Dermis blood vessel endothelial cell (primary cell): ENCODE results near the gene SPSB1. TPM values are rescaled to one million over a fixed set of nuclear protein-coding genes. Genes with fewer than 3 reads are reported as not detected.

Experiments
- DNase-seq: peaks from one replicate; pipeline ENCODE4 v3.0.0; 2010
- total RNA-seq: library from RNA; depleted of rRNA; stranded (reverse); fragments of >200 nt; gene quantifications from 2 replicates; pipeline ENCODE4 v1.2.3, GENCODE V29; 2014

The SPSB1 gene
- total RNA-seq, 1 donor from 2014 or later = 19.6 TPM

DNA sequence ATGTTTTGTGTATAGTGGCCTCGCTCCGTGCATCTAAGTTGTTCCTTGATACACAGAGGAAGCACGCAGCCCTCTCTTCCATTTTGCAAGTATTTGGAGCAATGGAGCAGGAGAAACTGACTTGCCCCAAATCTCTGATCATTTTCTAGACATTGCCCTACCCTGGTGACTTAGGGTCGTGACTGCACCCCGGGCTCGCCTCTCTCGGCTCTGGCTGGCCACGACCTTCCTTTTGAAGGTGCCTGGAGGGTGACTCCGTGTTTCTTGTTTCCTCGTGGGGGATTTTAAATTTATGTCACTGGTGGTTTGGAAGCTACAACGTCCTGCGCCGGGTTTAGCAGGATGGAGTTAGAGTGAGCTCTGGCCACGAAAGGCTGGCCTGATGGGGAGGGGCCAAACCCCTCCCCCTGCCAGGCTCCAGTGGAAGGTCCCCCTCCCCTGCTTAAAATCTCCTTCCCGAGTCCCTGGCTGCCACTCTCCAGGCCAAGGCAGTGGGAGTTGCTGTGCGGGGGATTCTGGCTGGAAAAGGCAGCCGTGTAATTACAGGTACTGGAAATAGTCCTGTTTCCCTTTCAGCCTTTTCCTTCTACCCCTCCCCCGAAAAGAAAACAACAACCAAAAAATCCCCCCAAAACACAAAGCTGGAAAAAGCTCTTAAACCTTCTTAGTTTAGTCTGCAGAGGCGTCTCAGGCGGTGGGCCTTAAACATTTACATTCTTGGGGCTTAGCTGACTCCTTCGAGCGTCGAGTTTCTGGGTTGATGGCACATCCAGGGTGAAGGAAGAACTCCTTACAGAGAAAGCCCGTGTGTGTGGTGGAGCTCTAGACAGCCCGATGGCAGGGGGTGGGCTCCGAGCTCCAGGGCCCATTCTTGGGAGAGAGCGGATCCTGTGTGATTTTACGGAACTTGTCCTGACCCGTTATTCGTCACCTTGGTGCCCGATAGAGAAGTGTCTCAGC, 28.1 kb downstream of the SPSB1 start:
- DNase-seq = no peak

DNA sequence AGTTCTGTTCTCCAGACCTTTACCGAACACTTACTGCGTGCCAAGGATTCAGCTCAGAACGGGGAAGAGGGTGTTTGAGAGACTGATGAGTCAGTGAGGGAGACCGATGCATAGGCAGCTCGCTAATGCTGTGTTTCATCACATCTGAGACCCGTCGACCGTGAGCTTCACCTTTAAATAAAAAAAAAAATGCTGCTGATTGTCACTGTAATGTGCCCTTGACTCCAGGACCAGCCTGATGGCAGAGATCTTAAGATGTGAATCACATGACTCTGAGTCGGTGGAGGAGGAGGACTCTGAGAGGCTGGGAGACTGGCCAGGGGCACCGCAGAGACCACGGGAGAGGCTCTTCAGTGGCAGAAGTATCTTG, 28.8 kb downstream of the SPSB1 start:
- DNase-seq = no peak

DNA sequence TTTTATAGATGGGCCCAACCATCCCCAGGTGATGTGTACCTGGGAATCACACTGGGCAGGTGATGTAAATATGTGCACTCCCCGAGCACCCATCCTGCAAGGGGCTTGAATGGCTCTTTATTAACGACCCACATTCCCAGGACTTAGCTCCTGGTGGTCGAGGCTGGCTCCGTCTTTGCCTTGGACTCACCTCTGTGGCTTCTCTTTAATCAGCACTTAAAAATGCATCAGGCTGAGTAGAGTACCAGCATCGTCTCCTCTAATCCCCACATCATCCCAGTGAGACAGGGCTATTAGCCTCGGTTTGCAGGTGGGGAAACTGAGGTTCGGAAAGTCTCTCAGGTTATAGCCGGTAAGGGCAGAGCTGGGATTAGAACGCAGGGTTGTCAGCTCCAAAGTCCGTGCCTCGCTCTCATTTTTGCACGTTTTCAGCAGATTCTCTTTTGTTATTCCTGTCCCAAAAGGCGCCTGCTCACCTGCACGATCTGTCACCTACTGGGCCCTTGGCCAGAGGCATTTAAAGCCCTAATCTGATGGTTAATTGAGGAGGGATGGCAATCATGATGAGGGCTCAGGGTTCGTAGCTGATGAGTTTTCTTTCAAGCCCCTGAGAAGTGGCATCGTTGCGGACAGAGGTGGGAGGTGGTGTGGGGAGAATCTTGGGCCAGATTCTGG, 29.4 kb downstream of the SPSB1 start:
- no peak for DNase-seq

DNA sequence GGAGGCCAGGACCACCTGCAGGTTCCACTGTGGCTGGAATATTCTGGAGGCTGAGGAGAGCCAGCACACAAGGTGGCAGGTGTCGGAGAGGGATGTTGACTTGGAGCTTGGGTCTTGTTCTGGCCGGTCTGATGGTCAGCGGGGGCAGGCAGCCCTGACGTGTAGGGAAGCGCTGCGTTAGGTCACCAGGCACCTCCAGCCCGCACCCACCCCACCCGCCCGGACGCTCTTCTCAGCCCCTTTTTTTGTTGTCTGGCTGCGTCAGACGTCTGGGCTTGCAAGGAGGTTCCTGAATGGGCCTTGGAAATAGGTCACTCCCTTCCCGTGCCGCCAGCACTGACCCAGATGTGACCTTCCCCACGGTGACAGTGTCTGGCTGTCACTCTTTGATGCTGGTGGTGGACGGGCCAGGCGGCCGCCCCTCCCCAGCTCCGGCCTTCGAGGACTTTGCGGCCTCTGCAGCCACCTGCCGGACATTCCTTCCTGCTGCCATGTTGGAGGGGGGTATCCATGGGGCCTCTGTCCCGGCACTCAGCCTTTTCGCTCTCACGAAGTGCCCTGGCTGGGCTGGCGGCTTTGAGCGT, 30.1 kb downstream of the SPSB1 start:
- DNase-seq = no peak

DNA sequence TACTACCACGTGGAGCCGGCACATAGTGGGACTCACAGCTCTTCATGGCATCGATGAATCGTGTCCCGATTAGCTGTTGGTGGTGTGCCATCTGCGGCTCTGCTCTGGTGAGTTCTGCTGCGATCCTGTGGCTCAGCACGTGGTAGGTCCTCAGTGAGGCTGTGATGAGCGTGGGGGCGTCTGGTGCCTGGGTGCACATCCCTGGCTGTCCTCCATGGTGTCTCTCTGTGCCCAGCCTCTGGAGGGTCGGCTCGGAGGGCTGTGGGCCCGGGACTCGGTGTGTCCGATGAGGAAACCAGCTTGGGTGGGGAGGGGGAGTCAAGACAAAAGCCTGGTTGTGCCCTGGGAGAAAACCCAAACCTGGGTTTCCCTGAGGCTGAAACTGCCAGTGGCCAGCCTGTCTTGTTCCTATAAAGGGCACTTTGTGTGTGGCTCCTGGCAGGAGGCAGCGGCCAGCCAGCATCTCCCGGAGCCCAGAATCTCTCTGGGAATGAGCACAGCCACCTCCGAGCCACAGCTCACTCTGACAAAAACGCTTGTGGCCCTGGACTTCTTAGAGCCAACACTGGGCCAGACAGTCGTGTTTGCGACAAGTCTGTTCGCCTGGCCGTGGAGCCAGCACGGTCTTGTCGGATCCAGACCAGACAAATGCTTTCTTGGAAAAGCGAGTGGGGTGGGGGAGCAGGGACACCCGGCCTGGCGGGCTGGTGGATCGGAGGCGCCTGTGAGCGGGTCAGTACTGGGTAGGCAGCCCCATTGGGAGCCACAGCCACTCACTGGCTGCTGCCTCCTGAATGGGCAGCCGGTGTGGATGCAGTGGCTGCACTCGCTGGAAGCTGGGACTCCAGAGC, 31.8 kb downstream of the SPSB1 start:
- DNase-seq = no peak

DNA sequence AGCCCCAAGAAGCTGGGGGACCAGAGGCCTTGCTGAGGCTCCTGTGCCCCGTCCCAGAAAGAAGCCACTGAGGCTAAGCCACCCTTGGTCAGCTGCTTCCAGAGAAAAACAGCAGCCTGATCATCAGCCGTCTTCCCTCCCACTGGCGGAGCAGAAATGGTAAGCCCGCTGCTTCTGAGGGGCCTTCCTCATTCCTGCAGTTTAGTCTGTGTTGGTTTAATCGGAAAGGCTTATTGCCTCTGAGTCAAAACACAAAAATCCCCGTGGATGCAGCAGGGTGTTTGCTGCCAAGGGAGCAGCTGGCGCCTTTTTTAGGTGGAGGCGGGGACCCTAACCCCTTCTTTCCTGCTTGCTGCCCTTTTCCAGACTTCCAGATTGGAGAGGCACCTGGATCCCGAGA, 33.9 kb downstream of the SPSB1 start:
- DNase-seq = no peak

DNA sequence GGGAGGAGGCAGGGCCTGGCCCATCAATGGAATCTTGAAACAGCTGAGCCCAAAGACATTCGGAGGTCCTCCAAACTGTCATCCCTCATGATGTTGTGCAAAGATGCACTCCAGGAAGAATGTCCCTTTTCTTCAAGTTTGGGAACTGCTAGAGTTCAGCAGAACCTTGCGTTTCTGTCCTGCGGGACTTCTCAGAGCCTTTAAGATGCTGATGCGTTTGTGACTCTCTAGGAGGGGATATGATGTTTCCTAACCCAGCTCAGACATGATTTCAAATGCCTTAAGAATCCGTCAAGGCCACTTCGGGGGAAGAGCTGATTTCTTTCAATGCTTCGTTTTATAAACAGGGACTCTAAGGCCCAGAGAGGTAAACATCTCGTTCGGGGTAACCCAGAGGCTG, 35.5 kb downstream of the SPSB1 start:
- no peak for DNase-seq

DNA sequence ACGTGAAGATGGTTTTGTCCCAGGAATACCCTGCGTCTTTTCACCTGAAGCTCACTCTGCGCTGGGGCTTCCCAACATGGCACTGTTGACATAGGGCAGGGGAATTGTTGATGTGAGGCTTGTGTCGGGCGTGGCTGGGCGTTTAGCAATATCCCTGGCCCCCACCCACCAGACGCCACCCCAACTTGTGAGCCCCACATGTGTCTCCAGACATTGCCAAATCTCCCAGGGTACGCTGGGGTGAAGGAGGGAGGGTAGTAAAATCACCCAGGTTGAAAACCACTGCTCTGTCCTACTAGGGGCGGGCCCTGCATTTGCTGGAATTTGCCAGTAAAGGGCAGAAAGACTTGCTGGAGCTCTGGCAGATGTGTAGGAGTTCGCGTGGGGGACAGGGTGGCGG, 36.0 kb downstream of the SPSB1 start:
- DNase-seq = no peak

DNA sequence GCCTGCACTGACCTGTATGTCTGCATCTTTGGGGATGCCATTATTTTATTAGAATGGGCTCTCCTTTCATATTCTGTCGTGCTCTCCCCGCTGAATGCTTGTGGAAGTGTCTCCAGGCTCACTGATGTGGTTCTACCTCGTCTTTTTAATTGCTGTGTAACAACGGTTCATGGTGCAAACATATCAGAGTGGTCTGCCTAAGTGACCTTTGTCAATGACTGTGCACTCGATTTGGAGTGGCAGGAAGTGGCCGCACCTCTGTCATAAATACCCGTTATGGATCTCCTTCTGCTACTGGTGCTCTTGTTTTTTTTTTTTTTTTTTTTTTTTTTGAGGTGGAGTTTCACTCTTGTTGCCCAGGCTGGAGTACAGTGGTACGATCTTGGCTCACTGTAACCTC, 38.3 kb downstream of the SPSB1 start:
- no peak for DNase-seq

DNA sequence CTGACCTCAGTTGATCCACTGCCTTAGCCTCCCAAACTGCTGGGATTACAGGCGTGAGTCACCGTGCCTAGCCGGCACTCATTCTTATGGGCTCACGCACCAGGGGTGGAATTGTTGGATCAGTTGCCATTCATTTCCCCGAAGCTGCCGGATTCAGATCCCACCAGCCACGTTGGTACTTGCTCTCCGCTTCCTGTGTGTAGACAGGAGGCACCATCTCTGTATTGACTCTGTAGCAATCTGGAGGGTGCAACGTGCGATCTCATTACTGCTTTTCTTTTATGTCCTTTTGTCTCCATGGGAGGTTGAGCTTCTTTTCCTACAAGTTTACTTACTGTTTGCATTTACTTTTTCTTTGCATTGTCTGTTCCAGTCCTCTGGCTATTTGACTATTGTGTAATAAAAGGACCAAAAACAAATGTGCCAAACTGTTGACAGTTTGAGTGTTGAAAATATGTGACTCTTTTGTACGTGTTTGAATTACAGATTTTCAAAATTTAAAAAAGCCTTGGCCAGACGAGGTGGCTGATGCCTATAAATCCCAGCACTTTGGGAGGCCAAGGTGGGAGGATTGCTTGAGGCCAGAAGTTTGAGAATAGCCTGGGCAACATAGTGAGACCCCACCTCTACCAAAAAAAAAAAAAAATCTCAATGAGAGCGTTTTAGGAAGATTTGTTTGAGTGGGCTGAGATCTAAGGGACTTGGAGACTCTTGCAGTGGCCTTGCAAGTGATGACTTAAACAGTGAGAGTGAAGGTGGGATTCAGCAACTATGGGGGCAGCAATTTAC, 39.1 kb downstream of the SPSB1 start:
- no peak for DNase-seq

DNA sequence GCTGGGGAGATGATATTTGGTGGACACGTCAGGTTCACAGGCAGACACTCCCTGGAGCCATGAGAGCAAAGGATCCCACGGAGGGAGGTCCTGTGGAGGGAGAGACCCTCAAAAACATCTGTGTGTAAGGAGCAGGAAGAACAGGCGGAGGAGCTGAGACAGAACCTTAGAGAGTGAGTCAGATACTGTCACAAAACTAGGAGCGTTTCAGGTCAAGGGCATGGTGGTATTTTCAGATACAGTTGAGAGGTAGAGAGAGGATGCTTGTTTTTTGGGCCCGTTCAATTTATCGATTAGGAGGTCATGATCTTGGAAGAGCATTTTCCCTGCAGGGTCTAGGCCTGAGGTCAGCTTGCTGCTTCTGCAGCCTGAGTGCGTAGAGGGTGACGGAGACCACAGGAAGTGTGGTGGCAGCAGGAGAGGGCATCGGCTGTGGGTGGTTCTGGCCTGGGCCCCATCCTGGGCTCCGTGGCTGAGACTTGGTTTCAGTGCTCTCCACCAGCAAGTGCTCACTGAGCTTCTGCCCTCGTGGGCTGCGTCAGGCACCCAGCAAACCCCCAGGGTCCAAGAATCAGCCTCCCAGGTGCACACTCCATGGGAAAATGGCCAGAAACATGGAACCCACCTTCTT, 39.9 kb downstream of the SPSB1 start:
- no peak for DNase-seq

DNA sequence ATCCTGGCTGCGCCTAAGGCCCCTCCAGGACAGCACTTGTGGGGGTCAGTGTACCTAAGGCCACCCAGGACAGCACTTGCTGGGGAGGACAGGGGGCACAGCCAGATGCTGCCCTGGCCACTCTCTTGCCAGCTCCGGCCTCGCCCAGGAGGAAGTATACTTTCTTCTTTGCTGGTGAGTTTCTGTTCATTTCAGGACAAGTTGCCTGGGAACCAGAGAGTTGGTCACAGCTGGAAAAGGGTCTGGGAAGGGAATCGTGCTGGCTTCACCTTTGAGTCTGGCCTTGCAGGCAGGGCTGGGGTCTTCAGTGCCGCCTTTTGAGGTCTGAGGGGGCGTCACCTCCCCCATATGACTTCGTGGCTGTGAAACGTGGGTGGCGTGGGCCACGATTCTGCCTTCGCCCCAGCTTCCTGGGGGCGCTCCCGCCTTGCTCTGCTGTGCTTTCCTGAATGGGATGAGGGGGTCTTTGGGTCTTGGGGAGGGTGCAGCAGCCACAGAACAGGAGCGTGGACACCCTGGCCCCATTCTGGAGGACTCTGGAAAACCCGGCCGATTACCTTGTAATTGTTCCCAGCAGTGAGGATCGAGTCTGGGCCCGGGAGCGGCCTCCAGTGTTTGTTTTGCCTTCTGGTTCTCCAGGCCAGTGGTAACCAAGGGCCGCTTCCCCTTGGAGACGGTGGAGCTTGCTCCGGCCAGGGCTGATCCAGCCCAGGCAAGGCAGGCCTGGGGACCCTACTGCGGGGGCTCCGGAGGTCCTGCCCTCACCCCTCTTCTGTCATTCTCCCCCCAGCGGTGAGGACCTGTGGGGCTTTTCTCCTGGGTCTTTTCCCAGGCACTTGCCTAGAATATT, 45.9 kb downstream of the SPSB1 start:
- peak; percentile 72 for DNase-seq

DNA sequence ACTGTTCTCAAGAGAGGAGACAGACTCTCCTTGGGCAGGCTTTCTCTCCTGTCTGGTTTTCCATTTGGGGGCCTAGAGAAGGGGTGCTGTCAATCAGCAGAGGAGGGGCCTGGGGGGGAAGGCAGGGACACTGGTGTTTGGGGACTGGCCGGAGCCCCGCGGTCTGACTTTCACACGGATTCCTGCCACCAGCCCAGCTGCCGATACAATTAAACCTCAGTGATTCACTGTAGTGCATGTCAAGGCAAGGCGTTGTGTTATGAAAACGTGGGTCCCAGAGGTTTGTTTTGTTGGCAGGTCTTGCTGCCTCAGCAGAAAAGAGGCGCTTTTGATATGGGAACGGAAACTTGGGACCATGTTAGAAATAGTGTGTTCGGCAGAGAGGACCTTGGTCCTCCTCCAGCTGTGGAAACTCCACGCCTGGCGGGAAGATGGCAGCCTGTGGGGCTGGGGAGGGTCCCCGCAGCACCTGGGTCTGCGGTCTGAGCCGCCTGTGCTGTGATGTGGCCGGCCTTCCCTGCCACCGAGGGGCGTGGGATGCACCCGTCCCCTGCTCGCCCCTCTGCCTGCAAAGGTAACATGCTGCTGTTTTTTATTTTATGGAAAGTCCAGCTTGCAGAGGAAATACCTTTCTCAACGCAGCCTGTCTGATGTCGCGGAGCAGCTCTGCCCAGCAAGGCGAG, 47.6 kb downstream of the SPSB1 start:
- peak; percentile 49 for DNase-seq

DNA sequence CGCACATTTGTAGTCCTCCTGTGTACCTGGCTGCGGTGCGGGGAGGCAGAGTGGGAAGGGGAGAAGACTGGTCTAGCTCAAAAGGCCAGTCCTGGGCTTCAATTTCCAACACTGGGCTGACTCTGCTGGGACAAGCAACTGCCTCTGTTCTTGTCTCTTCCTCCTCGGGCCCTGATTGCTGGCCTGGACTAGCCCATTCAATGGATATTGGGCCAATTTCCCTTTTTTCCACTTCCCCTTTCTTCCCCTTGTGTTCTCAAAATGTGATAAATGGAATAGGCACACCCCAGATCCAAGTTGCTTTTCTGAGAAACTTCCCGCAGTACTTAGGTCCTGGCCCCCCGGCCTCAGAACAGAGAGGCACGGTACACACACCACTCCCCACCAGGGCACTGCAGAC, 48.2 kb downstream of the SPSB1 start:
- DNase-seq = peak; percentile 25

DNA sequence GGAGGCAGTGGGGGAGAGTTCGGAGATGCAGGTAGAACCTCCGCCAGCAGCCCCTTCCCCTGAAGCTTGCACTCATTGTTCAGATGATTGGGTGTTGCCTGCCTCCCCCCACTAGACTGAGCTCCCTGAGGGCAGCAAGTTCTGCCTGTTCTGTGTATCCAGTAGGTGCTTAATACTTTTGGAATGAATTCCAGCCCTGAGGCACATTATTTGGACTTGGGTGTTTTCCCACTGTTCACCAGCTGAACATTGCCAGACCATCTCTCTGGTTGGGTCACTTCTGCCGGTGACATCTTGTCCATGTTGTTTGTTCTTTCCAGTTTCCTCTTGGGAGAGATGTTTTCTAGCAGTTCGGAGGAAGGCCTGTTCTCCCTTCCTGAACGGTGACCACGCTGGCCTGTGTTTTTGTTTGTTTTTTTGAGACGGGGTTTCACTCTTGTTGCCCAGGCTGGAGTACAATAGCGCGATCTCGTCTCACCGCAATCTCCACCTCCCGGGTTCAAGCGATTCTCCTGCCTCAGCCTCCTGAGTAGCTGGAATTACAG, 48.7 kb downstream of the SPSB1 start:
- peak; percentile 64 for DNase-seq

DNA sequence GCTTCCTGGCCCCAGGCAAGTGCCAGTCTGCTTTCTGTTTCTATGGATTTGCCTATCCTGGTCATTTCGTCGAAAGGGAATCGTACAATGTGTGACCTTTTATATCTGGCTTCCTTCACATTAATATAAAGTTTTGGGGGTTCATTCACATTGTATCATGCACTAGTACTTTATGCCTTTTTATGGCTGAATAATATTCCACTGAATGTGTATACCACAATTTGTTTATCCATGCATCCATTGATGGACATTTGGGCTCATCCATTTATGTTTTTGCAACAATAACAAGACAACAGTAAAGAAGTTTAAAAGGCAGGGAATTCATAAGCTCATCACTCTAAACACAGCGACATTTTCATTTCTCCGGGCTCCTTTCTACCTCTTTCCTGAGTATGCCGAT, 50.6 kb downstream of the SPSB1 start:
- no peak for DNase-seq

DNA sequence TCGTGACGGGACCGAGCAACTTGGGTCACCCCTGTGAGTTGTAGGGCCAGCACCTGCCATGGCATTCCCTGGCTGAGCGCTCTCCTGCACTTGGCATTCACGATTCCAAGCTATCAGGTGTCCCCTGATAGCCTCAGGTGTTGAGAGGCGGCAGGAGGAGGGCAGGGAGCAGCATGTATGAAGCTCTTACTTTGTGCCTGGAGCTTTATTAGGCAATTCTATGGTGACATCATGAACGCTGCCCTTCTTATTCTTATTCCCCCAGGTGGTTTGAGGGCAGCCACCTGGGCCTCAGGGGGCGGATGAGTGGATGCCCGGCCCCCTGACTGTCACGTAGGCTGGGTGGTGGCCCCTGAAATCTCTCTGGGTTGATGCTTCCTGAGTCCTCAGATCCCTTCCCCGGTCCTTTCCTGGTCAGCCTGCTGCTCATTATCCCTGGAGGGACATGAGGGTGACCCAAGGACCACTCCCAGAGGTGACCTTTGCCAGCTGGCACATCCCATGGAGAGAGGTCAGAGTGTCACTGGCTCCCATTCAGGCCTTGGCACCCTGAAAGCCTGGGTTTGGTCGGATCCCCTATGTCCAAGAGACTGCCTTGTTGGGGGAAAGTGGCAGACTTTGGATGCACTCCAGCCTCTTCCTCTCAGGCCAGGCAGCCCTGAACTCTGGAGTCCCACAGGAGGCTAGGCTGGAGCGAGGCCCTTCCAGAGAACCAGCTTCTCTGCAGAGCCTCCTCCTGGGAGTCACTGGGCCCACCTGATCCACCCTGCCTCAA, 51.9 kb downstream of the SPSB1 start:
- DNase-seq = no peak

DNA sequence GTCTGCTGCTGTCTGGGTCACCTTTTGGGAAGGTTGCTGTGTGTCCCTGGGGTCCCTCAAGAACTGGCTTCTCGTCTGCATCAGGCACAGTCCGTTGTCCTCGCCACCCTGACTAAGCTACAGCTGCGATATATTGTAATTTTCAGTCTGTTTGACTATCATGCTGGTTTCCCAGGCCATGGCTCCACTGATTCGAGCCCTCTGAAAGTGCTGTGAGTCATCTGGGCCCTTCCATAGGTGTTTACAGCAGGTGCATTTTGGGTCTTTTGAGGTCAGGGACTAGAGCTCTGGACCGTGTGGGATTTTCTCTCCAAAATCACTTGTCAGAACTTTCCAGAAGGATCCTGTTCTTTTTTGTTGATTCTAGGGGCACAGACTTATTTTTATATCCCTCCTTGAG, 52.8 kb downstream of the SPSB1 start:
- no peak for DNase-seq

DNA sequence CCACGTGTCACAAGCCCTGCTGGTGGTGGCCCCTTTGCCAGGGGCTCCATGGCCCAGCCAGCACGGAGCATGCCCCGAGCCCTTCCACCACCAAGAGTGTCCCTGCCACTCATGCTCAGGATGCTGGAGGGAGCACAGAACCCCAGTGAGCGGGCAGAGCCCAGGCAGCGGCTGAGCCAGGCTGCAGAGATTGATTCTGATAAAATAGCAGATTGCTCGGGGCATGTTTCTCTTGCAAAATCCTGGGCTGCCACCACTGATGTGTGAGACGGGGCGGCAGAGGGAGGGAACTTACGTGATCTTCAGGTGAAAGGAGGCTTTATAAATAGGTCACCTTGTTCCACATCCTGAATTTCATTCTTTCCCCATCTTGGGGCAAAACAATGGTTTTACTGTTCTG, 53.2 kb downstream of the SPSB1 start:
- no peak for DNase-seq
